Transverse colon (tissue), 4 donors: Measurements from ENCODE around the gene PIGU.

Experiments
- EP300 ChIP-seq: sonication (generic); formaldehyde crosslinking; IDR thresholded peaks from one replicate; pipeline ENCODE4 v1.6.1; 2017; ENCODE audit warnings: antibody characterized with exemption, low read depth
- POLR2AphosphoS5 ChIP-seq, 3 donors: sonication (generic); formaldehyde crosslinking; IDR thresholded peaks; one replicate each; pipeline ENCODE4 v1.6.1; 2016; ENCODE audit warnings: antibody characterized with exemption in 3 of 3
- TF ChIP-seq, protein P1 (sequence below), 5 experiments: fragments of 200-600 bp in 3 of 5; fragments of 450-650 bp in 2 of 5; sonication (generic) in 3 of 5; IDR thresholded peaks; 1 replicate in 2 of 5; 2 replicates in 3 of 5; pipeline ENCODE4 v1.5.1; 2016 to 2017; ENCODE audit warnings: antibody characterized with exemption in 5 of 5, inconsistent platforms in 3 of 5, mild to moderate bottlenecking in 2 of 5, moderate library complexity in 1 of 5

DNA sequence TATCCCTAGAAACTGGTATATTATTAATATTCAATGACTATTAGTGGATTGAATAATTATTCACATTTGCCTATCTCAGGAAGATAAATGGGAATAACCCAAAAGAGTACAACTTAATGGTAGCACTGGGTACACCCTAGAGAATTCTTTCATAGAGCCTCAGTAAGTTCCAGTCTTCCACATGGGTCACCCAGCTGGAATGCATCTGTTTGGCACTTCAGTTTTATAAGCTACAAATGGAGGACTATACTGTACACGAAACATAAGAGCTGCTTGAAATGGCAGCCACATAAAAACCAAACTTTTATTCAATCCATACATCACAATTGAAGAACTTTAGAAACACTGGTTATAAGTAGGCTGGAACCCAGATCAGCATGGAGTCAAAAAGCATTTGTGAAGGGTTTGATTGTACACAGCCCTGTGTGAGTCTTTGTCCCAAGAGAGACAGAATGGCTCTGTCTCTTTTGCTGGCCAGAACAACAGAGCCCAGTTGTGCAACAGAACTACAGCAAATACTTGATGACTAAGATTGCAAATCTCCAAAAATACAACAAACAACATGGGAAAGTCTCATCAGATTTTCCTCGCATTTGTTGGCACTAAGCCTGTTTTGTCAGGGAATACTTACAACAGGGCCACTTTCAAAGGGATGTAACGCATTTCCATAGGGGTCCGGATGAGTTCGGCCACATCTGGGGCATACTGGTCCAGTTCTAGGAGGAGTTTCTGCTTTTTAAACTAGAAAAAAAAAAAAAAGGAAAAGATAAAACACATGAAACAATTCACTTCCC lies 39.5 kb downstream of the PIGU start:
- TF ChIP-seq, protein P1, sequence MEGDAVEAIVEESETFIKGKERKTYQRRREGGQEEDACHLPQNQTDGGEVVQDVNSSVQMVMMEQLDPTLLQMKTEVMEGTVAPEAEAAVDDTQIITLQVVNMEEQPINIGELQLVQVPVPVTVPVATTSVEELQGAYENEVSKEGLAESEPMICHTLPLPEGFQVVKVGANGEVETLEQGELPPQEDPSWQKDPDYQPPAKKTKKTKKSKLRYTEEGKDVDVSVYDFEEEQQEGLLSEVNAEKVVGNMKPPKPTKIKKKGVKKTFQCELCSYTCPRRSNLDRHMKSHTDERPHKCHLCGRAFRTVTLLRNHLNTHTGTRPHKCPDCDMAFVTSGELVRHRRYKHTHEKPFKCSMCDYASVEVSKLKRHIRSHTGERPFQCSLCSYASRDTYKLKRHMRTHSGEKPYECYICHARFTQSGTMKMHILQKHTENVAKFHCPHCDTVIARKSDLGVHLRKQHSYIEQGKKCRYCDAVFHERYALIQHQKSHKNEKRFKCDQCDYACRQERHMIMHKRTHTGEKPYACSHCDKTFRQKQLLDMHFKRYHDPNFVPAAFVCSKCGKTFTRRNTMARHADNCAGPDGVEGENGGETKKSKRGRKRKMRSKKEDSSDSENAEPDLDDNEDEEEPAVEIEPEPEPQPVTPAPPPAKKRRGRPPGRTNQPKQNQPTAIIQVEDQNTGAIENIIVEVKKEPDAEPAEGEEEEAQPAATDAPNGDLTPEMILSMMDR (IDR thresholded peaks at IDR 0.05): no peak
- TF ChIP-seq EP300: no peak
- peak in 1 of 3 donors; percentile 64 for TF ChIP-seq POLR2AphosphoS5 (IDR thresholded peaks at IDR 0.05)
